H1 (cell line): ENCODE data around the gene FOXO1.

ENCODE experiments used
- TBP ChIP-seq: IDR thresholded peaks from 2 replicates; pipeline ENCODE4 v1.6.1; 2011; ENCODE audit warnings: low read depth, low read length, improper control_type of control experiment
- TF ChIP-seq, protein P1 (sequence below), 3 experiments: IDR thresholded peaks; 1 replicate in 2 of 3; 2 replicates in 1 of 3; pipeline versions ENCODE4 v1.5.1 to v1.6.1; 2011; ENCODE audit warnings: low read length in 3 of 3, mild to moderate bottlenecking in 3 of 3, inconsistent platforms in 2 of 3, low read depth in 1 of 3, moderate library complexity in 1 of 3; ENCODE audit not compliant: insufficient read depth in 1 of 3; ENCODE audit errors: control extremely low read depth in 1 of 3
- TF ChIP-seq, protein P2 (sequence below): IDR thresholded peaks from 2 replicates; pipeline ENCODE4 v1.6.1; 2012; ENCODE audit warnings: low read length, inconsistent platforms
- TF ChIP-seq, protein P3 (sequence below): IDR thresholded peaks from 2 replicates; pipeline ENCODE4 v1.6.1; 2011; ENCODE audit warnings: low read length, improper control_type of control experiment

DNA sequence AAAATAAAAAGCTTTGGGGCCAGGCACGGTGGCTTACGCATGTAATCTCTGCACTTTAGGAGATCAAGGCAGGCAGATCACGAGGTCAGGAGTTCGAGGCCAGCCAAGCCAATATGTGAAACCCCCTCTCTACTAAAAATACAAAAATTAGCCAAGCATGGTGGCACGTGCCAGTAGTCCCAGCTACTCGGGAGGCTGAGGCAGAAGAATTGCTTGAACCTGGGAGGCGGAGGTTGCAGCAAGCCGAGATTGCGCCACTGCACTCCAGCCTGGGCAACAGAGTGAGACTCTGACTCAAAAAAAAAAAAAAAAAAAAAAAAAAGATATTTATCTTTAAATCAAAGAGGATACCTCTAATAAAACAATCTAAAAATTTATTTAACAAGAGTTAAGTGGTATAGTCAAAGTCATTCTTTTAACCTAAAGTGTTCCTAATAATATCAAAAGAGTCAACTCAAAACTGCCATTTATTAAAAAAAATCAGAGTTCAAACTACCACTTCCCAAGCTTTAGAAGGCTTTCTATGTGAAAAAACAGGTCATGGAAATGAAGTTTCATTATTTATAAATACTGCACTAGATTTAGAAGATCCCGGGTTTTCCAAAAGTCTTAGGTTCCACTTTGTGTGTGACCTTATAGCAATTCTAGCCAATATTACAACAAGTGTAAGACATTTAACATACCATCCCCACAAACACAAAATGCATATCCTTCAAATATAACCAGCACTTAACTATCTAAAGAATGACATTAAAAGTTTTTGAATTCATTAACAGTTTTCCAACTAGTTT, 4.4 kb downstream of the FOXO1 start:
- TF ChIP-seq, protein P1, sequence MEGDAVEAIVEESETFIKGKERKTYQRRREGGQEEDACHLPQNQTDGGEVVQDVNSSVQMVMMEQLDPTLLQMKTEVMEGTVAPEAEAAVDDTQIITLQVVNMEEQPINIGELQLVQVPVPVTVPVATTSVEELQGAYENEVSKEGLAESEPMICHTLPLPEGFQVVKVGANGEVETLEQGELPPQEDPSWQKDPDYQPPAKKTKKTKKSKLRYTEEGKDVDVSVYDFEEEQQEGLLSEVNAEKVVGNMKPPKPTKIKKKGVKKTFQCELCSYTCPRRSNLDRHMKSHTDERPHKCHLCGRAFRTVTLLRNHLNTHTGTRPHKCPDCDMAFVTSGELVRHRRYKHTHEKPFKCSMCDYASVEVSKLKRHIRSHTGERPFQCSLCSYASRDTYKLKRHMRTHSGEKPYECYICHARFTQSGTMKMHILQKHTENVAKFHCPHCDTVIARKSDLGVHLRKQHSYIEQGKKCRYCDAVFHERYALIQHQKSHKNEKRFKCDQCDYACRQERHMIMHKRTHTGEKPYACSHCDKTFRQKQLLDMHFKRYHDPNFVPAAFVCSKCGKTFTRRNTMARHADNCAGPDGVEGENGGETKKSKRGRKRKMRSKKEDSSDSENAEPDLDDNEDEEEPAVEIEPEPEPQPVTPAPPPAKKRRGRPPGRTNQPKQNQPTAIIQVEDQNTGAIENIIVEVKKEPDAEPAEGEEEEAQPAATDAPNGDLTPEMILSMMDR (IDR thresholded peaks at IDR 0.05; ENCODE audit: control extremely low read depth in 1 of 3, insufficient read depth in 1 of 3, low read depth in 1 of 3, low read length in 3 of 3): no peak
- no peak for TF ChIP-seq TBP
- TF ChIP-seq, protein P2, sequence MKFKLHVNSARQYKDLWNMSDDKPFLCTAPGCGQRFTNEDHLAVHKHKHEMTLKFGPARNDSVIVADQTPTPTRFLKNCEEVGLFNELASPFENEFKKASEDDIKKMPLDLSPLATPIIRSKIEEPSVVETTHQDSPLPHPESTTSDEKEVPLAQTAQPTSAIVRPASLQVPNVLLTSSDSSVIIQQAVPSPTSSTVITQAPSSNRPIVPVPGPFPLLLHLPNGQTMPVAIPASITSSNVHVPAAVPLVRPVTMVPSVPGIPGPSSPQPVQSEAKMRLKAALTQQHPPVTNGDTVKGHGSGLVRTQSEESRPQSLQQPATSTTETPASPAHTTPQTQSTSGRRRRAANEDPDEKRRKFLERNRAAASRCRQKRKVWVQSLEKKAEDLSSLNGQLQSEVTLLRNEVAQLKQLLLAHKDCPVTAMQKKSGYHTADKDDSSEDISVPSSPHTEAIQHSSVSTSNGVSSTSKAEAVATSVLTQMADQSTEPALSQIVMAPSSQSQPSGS: no peak
- TF ChIP-seq, protein P3, sequence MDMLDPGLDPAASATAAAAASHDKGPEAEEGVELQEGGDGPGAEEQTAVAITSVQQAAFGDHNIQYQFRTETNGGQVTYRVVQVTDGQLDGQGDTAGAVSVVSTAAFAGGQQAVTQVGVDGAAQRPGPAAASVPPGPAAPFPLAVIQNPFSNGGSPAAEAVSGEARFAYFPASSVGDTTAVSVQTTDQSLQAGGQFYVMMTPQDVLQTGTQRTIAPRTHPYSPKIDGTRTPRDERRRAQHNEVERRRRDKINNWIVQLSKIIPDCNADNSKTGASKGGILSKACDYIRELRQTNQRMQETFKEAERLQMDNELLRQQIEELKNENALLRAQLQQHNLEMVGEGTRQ: no peak
